Stimulated activated CD8-positive, alpha-beta memory T cell treated with anti-CD3 and anti-CD28 coated beads, Interleukin-2, amount 100 ng/mL, for 1 hour (primary cell): ENCODE data around the gene PTPRG.

Source experiments
- DNase-seq, 2 donors: peaks; one replicate each; pipeline ENCODE4 v3.0.0-alpha.2; 2020; ENCODE audit warnings: low read depth in 2 of 2

The PTPRG gene

DNA sequence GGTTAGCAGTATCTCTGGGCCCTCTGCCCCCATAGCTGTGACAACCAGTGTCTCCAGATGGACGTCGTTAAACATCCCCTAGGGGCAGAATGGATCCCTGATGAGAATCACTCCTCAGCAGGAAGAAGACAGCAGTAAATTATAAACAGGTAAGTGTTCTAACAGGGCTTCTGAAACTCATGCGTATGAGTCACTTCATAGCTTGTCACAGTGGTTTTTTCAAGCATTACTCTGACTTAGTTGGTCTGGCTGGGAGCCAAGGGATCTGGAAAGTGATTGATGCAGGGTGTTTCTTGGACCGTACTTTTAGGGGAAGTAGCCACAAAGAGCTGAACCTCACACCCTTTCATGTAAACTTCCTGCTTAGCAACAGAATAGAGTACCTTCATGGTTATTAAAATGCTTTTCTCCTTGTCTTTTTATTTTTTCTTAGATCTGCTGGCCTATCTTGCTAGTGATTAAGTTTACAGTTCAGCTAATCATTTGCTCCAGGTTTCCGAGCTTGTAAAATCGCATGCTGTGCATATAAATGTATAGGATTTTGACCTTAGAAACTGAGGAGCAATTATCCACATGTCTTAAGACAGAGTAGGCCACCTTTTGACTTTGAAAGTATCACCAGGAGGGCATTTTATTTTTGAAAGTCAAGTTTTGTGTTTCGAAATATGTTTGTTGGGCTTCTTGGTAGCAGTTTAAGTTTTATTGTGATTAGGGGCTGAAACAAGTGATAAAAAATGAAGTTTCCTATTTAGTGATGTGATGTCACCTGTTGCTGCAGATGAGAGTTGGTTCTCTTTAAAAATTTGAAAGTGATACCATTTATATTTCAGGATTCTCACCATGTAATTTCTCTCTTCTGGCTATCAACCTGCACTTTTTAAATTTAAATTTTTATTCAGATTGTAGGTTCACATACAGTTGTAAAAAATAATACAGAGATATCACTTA is 333.9 kb downstream of the PTPRG start:
- DNase-seq = peak in 1 of 2 donors; percentile 21

- no peak for DNase-seq
Observed at GRCh38 chr3:61896251-61896650, 334.9 kb downstream of the PTPRG start.

GRCh38 chr3:61897848-61898247 is 336.5 kb downstream of the PTPRG start:
- DNase-seq = no peak

DNA sequence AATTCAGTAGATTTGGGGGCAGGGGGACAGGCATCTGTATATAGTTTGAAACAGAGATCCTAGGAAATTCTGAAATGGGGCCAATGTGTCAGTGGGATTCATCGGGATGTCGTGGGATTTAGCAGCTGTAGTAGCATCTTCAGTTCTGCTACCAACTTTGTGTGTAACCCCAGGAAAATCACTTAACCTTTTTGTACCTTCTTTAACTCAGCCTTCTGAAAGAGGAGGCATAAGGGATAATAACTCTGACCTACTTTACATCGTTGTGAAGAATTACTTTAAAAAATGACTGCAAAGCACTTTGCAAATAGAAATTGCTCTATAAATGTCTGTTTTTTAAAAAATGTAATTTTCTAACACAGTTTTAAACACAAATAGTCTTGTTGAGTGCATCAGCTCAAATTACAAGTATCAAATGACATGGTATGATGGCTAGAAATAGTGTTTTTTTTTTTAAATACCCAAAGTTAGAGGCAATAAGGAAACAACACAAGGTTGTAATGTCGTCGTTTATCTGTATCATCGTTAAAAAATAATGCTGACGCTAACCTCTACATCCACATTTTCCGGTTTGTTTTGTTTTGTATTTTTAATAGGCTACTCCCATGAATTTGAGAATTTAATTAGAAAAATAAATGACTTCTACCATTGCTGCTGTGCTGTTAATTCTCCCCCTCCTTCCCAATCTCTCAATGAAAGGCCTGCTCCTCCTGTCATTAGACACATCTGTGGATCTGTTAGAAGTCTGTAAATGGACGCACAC is 338.5 kb downstream of the PTPRG start:
- DNase-seq = no peak

DNA sequence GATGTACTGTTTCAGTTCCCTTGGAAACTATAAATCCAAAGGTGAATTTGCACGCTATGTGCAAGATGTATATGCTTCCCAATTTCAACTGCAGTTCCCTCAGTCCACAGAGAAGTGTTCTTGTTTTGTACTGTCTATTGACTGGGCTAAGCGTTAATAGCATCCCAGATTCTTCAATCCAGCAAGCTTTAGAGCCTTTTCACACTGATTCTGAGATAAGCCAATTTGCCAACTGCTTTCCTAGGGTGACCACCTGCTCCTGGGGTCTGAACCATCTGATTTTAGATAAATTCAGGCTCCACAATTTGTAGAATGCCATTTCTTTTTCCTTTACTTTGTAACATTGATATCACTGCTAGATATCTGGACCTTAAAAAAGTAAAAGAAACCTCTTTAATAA is 340.1 kb downstream of the PTPRG start:
- no peak for DNase-seq

- no peak for DNase-seq
Observed at GRCh38 chr3:61901986-61902385, 340.6 kb downstream of the PTPRG start.

GRCh38 chr3:61903074-61903473 is 341.7 kb downstream of the PTPRG start:
- no peak for DNase-seq

GRCh38 chr3:61903931-61904657 is 342.7 kb downstream of the PTPRG start:
- DNase-seq = no peak

GRCh38 chr3:61907210-61907795 is 345.9 kb downstream of the PTPRG start:
- no peak for DNase-seq

- DNase-seq = no peak
Observed at GRCh38 chr3:61908382-61908781, 347.0 kb downstream of the PTPRG start.

- DNase-seq = no peak
Observed at GRCh38 chr3:61910732-61911131, 349.4 kb downstream of the PTPRG start.

DNA sequence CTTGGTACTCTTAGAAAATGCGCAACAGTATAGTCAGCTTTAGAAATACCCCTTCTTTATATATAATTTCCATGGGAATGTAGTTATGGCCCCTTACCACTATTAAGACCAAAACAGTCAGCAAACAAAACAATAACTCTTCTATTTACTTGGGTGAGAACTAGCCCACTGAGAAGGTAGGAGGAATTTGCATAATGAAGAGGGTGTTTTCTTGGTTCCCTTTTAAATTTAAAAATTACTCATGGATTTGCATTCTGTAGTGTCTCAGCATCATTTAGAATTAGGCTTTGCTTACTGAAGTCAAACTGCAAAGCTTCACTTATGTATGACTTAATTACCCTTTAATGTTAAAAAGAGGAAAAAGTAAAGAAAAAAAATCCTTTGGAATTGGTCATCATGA is 350.8 kb downstream of the PTPRG start:
- DNase-seq = no peak

DNA sequence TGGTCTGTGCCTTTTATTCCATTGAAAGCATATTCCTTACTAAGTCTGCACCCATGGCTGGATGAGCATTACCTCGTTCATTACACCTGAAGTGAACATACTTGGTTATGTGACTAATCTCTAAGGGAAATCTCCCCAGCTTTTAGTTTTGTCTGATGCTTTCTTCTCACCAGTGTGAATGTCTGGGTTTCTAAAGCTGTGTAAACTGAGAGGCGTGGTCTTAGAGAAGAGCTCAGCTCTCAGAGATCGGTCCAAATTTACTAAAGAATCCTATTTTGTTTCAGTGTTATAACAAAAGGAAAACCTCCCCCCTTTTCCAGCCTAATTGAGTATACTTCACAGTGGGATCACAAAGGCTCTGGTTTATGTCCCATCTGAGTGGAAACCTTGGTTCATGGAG is 352.3 kb downstream of the PTPRG start:
- DNase-seq = no peak

DNA sequence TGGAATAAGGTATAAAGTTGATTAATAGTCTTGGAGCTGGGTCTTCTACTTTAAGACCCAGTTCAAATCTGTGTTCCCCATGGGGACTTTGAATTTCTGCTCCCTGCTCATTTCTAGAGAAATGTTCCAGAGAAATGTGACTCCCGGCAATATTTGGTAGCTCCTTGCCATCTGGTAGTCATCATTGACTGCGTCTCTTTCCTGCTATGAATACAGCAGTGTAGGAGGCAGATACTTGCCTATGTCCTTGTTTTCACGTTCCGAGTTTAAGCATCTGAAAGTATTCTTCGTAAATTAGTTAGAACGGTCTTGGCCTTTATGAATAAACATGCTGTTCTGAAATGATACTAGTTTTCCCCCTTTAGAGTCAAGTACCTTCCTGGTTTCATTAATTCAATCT is 352.9 kb downstream of the PTPRG start:
- DNase-seq = no peak

GRCh38 chr3:61915296-61915695 is 353.9 kb downstream of the PTPRG start:
- no peak for DNase-seq

- no peak for DNase-seq
Observed at GRCh38 chr3:61919371-61919770, 358.0 kb downstream of the PTPRG start.

- DNase-seq = no peak
Observed at GRCh38 chr3:61922118-61922517, 360.7 kb downstream of the PTPRG start.

DNA sequence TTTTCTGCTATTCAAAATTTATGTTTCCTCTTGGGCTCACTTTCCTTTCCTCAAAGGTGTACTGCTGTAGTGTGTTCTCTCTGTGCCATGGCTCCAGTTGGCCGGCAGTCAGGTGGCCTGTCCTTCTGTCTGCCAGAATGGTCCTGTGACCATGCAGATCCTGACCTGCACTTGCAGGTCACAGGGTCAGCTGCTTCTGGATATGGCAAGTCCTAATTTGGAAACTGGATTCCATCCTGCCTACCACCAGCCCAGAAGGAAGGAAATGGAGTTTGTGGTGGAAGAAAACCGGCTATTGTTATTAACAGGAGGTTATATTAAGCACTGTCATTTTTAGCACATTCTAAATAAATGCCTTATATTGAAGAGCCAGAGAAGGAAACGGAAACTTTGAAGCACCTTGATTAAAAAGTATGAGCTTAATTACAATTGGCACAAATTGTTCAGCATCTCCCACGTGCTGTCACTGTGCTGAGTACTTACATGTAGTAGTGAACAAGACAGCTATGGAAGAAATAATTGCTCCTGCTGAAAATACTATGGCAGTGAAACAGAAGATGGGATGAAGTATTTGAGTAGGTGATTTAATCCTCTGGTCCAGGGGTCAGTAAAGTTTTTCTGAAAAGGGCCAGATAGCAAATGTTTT is 362.8 kb downstream of the PTPRG start:
- no peak for DNase-seq

DNA sequence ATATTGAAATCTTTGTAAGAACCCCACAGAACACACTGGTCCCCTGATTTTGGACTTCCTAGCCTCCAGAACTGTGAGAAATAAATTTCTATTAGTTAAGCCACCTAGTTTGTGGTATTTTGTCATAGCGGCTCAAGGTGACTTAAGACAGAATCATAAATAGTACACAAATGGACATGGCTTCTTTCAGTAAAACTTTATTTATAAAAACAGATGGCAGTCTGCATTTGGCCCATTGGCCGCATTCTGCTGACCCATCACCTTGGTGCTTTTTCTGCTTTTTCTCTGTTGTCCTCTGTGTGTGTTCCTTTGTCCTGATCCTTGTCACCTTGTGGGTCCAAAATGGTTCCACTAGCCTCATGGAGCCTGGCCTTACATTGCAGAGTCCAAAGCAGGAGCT is 363.6 kb downstream of the PTPRG start:
- DNase-seq = no peak

DNA sequence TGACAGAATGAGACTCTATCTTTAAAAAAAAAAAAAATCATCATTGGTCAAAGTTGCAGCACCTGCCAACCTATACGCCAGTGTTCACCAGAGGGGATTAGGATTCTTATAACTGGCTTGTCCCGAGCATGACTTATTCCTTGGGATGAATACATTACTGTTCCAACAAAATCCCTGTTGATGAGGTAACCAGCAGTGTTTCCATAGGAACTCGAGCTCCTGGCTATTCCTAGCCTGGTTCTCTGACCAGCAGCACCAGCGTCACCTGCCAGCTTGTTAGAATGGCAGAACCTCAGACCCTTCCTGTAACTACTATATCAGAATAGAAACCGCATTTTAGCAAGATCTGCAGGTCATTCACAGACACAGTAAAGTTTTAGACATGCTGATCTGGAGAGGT is 364.4 kb downstream of the PTPRG start:
- no peak for DNase-seq

DNA sequence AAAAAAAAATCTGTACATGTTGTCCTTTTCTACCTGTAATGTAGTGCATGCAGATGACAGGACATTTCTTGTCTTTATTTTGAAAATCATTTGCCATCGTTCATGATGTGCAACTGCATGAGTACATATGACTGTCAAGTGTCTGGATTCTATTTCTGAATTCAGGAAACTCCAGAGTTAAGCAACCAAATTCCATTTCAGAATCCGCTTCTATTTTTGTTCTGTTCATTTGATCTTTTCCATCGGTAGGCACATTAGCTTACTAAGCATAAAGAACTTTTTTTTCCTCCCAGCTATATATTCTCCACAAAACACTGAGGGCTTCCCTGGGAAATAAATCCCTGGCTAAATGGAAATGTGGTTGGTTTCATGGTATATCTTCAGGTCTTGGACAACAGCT is 365.6 kb downstream of the PTPRG start:
- DNase-seq = no peak
